HUES64 (cell line): ENCODE results near the gene GNB5.

ENCODE experiments used
- H3K27ac ChIP-seq: 2 replicates; pipeline ENCODE4 v1.7.0; 2013; ENCODE audit warnings: low read depth, low read length, inconsistent platforms
- H3K27me3 ChIP-seq: 2 replicates; pipeline ENCODE4 v1.6.1; 2013; ENCODE audit warnings: mild to moderate bottlenecking, low read length; ENCODE audit not compliant: insufficient read depth
- H3K36me3 ChIP-seq: 2 replicates; pipeline ENCODE4 v1.6.1; 2013; ENCODE audit warnings: mild to moderate bottlenecking, low read length; ENCODE audit not compliant: insufficient read depth
- H3K4me1 ChIP-seq: 2 replicates; pipeline ENCODE4 v1.6.1; 2013; ENCODE audit warnings: mild to moderate bottlenecking, low read length, moderate library complexity; ENCODE audit not compliant: insufficient read depth
- H3K4me3 ChIP-seq: 2 replicates; pipeline ENCODE4 v1.5.1; 2013; ENCODE audit warnings: mild to moderate bottlenecking, low read length, moderate library complexity
- H3K9ac ChIP-seq: 2 replicates; pipeline ENCODE4 v1.6.1; 2013; ENCODE audit warnings: mild to moderate bottlenecking, low read depth, low read length
- H3K9me3 ChIP-seq: 2 replicates; pipeline ENCODE4 v1.6.1; 2013; ENCODE audit warnings: low read depth, low read length; ENCODE audit not compliant: insufficient read depth
- WGBS: fragments of 150-250, 120-280 bp; methylation state at CpG from one replicate; pipeline ENCODE4 v1.1.7; 2013; ENCODE audit warnings: missing lambda C conversion rate; 5-methylcytosine and 5-hydroxymethylcytosine counted together

GNB5 gene

GRCh38 chr15:52225230-52225629, 34.0 kb upstream of the GNB5 start:
- Histone ChIP-seq H3K36me3 (peaks cover 69% of the 10 kb centered on the region), H3K4me3 (no peak overlapping the region), H3K27ac (no peak overlapping the region), H3K4me1 (no peaks in the 10 kb centered on the region), H3K9me3 (no peaks in the 10 kb centered on the region), H3K27me3 (no peaks in the 10 kb centered on the region), H3K9ac (no peak overlapping the region)
- 95% methylated on average over 8 of the region's 8 CpGs for WGBS

GRCh38 chr15:52224211-52224610, 33.0 kb upstream of the GNB5 start:
- no peaks in the 10 kb centered on the region for H3K9me3 ChIP-seq
- H3K27me3 ChIP-seq: no peaks in the 10 kb centered on the region
- no peak overlapping the region for H3K9ac ChIP-seq
- H3K4me1 ChIP-seq: no peaks in the 10 kb centered on the region
- 97% methylated on average over 3 of the region's 4 CpGs for WGBS
- H3K4me3 ChIP-seq: no peak overlapping the region
- peaks cover 79% of the 10 kb centered on the region for H3K36me3 ChIP-seq
- no peak overlapping the region for H3K27ac ChIP-seq

- Histone ChIP-seq H3K4me3 (no peak overlapping the region), H3K4me1 (no peaks in the 10 kb centered on the region), H3K9ac (no peak overlapping the region), H3K27me3 (no peaks in the 10 kb centered on the region), H3K9me3 (no peaks in the 10 kb centered on the region), H3K36me3 (peaks cover 96% of the 10 kb centered on the region), H3K27ac (no peak overlapping the region)
- 95% methylated on average over 2 of the region's 5 CpGs for WGBS
These were observed 30.5 kb upstream of the GNB5 start for GRCh38 chr15:52221730-52222129.

GRCh38 chr15:52220937-52221660, 29.9 kb upstream of the GNB5 start:
- no peaks in the 10 kb centered on the region for H3K4me1 ChIP-seq
- no peaks in the 10 kb centered on the region for H3K9me3 ChIP-seq
- H3K27me3 ChIP-seq: no peaks in the 10 kb centered on the region
- H3K4me3 ChIP-seq: no peak overlapping the region
- H3K27ac ChIP-seq: no peak overlapping the region
- 94% methylated on average over 7 of the region's 7 CpGs for WGBS
- H3K9ac ChIP-seq: no peak overlapping the region
- peaks cover 95% of the 10 kb centered on the region for H3K36me3 ChIP-seq

GRCh38 chr15:52220251-52220650, 29.1 kb upstream of the GNB5 start:
- 94% methylated on average over 5 of the region's 6 CpGs for WGBS
- no peak overlapping the region for H3K27ac ChIP-seq
- no peaks in the 10 kb centered on the region for H3K9me3 ChIP-seq
- H3K9ac ChIP-seq: no peak overlapping the region
- no peaks in the 10 kb centered on the region for H3K27me3 ChIP-seq
- H3K4me1 ChIP-seq: no peaks in the 10 kb centered on the region
- peaks cover 98% of the 10 kb centered on the region for H3K36me3 ChIP-seq
- no peak overlapping the region for H3K4me3 ChIP-seq

GRCh38 chr15:52218816-52219215, 27.6 kb upstream of the GNB5 start:
- Histone ChIP-seq H3K4me1 (no peaks in the 10 kb centered on the region), H3K4me3 (no peak overlapping the region), H3K27me3 (no peaks in the 10 kb centered on the region), H3K27ac (no peak overlapping the region), H3K36me3 (peaks cover 98% of the 10 kb centered on the region), H3K9me3 (no peaks in the 10 kb centered on the region), H3K9ac (no peak overlapping the region)
- 96% methylated on average over 4 of the region's 4 CpGs for WGBS

GRCh38 chr15:52218371-52218770, 27.2 kb upstream of the GNB5 start:
- H3K27me3 ChIP-seq: no peaks in the 10 kb centered on the region
- no peak overlapping the region for H3K9ac ChIP-seq
- H3K9me3 ChIP-seq: no peaks in the 10 kb centered on the region
- H3K27ac ChIP-seq: no peak overlapping the region
- H3K4me1 ChIP-seq: no peaks in the 10 kb centered on the region
- H3K4me3 ChIP-seq: no peak overlapping the region
- WGBS: 94% methylated on average over 3 of the region's 3 CpGs
- H3K36me3 ChIP-seq: peaks cover 98% of the 10 kb centered on the region

- no peak overlapping the region for H3K9ac ChIP-seq
- H3K4me3 ChIP-seq: no peak overlapping the region
- no peaks in the 10 kb centered on the region for H3K27me3 ChIP-seq
- H3K27ac ChIP-seq: no peak overlapping the region
- H3K9me3 ChIP-seq: no peaks in the 10 kb centered on the region
- H3K4me1 ChIP-seq: no peaks in the 10 kb centered on the region
- 84% methylated on average over 10 of the region's 10 CpGs for WGBS
- H3K36me3 ChIP-seq: peaks cover 98% of the 10 kb centered on the region
These were observed 26.0 kb upstream of the GNB5 start for GRCh38 chr15:52217186-52217585.

- H3K36me3 ChIP-seq: peaks cover 93% of the 10 kb centered on the region
- H3K4me1 ChIP-seq: no peaks in the 10 kb centered on the region
- no peak overlapping the region for H3K27ac ChIP-seq
- H3K9me3 ChIP-seq: no peaks in the 10 kb centered on the region
- H3K27me3 ChIP-seq: no peaks in the 10 kb centered on the region
- no peak overlapping the region for H3K4me3 ChIP-seq
- no CpG with 5 or more reads among the region's 1 CpG for WGBS
- no peak overlapping the region for H3K9ac ChIP-seq
These were observed 23.4 kb upstream of the GNB5 start for GRCh38 chr15:52214553-52214952.

- no peak overlapping the region for H3K27ac ChIP-seq
- H3K36me3 ChIP-seq: peaks cover 82% of the 10 kb centered on the region
- H3K9ac ChIP-seq: no peak overlapping the region
- H3K4me3 ChIP-seq: no peak overlapping the region
- H3K9me3 ChIP-seq: no peaks in the 10 kb centered on the region
- no peaks in the 10 kb centered on the region for H3K27me3 ChIP-seq
- 91% methylated on average over 3 of the region's 3 CpGs for WGBS
- no peaks in the 10 kb centered on the region for H3K4me1 ChIP-seq
These were observed 22.0 kb upstream of the GNB5 start for GRCh38 chr15:52213206-52213605.

- no peak overlapping the region for H3K27ac ChIP-seq
- H3K36me3 ChIP-seq: peaks cover 81% of the 10 kb centered on the region
- no peak overlapping the region for H3K9ac ChIP-seq
- H3K9me3 ChIP-seq: no peaks in the 10 kb centered on the region
- no peaks in the 10 kb centered on the region for H3K4me1 ChIP-seq
- no peaks in the 10 kb centered on the region for H3K27me3 ChIP-seq
- WGBS: 14% methylated on average over 2 of the region's 2 CpGs
- H3K4me3 ChIP-seq: no peak overlapping the region
These were observed 17.2 kb upstream of the GNB5 start for GRCh38 chr15:52208306-52208946.
